Astrocyte (in vitro differentiated cells and primary cell): Measurements from ENCODE around the gene RPLP2.

ENCODE experiments used
- EZH2 ChIP-seq: IDR thresholded peaks from 2 replicates; pipeline ENCODE4 v1.6.1; 2012; ENCODE audit warnings: mild to moderate bottlenecking, low read length, inconsistent platforms; ENCODE audit not compliant: insufficient read depth
- TF ChIP-seq, protein P1 (sequence below): IDR thresholded peaks from 2 replicates; pipeline ENCODE4 v1.5.1; 2011; ENCODE audit warnings: low read depth, mild to moderate bottlenecking, inconsistent platforms, low read length, moderate library complexity; ENCODE audit not compliant: insufficient read depth

DNA sequence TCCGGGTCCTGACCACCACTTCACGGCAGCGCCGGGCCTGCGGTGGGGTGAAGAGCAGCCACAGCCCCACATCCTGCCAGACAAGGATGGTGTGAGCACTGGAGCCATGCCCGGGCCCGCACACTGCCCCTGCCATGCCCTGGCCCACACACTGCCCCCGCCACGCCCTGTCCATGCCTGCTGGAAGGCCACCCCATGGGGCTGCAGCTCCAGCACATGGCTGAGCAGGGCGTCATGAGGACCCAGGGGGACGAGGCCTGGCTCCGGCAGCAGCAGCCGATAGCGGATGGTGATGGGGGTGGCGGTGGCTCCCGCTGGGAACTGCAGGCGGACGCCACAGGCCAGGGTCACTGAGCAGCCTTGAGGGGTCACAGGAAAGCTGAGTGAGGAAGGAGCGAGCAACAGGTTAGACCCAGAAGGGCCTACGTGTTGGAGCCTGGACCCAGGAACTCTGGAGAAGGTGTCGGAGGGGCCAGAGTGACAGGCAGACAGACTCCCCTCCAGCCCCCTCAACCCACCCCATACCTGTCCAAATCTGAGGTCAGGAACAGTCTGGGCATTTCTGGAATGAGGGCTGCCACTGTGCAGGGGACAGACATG, 7.6 kb upstream of the RPLP2 start:
- TF ChIP-seq, protein P1, sequence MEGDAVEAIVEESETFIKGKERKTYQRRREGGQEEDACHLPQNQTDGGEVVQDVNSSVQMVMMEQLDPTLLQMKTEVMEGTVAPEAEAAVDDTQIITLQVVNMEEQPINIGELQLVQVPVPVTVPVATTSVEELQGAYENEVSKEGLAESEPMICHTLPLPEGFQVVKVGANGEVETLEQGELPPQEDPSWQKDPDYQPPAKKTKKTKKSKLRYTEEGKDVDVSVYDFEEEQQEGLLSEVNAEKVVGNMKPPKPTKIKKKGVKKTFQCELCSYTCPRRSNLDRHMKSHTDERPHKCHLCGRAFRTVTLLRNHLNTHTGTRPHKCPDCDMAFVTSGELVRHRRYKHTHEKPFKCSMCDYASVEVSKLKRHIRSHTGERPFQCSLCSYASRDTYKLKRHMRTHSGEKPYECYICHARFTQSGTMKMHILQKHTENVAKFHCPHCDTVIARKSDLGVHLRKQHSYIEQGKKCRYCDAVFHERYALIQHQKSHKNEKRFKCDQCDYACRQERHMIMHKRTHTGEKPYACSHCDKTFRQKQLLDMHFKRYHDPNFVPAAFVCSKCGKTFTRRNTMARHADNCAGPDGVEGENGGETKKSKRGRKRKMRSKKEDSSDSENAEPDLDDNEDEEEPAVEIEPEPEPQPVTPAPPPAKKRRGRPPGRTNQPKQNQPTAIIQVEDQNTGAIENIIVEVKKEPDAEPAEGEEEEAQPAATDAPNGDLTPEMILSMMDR, result no peak
- no peak for TF ChIP-seq EZH2
